ENCODE data around the gene SPRY2.
"Not testable (repeated sequence)": the region's sequence is repeated elsewhere in the genome, so short reads cannot be mapped to it uniquely, and the experiment has no call there.

Gene SPRY2

DNA sequence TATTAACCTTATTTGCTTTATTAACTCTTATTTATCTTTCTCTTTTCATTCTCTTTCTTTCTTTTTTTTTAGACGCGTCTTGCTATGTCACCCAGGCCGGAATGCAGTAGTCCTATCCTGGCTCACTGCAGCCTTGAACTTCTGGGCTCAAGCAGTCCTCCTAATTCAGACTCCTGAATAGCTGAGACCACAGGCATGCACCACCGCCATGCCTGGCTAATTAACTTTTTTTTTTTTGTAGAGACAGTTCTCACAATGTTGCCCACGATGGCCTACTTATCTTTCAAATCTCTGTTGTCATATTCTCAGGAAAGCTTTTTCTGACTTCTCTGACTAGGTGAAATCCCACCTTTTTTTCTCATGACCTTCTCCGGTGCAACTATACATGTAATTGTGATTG is 7.8 kb upstream of the SPRY2 start:
- no peak for DNase-seq (ENCODE audit: low read depth)

GRCh38 chr13:80348314-80348713 is 7.4 kb upstream of the SPRY2 start:
- no peak for DNase-seq (ENCODE audit: low read depth)

DNA sequence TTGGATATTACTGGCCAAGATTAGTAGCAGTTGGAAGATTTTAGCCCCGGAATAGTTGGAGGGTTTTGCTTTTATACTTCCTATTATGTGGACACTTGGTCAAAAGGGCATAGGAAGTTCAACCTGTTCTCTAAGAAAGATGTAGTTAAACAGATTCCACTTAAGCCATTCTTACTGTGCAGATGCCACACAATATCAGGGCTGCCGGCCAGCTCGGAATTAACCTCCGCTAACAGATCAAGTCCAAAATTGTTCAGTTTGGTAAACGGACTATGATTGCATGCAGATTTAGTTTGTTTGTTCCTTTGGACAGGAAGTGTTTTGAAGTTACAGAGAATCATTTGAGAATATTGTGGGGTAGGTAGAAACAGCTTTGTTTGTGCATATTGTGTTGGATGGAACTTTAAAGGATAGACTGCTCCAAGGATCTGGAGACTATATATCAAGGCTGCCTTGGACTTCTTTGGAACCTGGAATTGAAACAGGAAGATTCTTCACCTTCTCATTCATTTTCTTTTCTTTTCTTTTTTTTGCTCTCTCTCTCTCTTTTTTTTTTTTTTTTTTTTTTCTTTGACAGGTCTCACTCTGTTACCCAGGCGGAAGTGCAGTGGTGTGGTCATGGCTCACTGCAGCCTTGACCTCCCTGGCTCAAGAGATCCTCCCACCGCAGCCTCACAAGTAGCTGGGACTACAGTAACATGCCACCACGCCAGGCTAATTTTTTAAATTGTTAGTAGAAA is 5.0 kb upstream of the SPRY2 start:
- no peak for DNase-seq (ENCODE audit: low read depth)

DNA sequence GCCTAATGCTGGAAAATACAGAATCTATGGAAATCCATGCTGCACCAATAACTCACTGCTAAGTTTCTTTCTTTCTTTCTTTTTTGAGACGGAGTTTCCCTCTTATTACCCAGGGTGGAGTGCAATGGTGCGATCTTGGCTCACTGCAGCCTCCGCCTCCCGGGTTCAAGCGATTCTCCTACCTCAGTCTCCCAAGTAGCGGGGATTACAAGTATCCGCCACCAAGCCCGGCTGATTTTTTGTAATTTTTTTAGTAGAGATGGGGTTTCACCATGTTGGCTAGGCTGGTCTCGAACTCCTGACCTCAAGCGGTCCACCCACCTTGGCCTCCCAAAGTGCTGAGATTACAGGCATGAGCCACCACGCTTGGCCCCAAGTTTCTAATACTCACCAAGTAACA is 3.1 kb upstream of the SPRY2 start:
- not testable (repeated sequence) for DNase-seq (ENCODE audit: low read depth)

DNA sequence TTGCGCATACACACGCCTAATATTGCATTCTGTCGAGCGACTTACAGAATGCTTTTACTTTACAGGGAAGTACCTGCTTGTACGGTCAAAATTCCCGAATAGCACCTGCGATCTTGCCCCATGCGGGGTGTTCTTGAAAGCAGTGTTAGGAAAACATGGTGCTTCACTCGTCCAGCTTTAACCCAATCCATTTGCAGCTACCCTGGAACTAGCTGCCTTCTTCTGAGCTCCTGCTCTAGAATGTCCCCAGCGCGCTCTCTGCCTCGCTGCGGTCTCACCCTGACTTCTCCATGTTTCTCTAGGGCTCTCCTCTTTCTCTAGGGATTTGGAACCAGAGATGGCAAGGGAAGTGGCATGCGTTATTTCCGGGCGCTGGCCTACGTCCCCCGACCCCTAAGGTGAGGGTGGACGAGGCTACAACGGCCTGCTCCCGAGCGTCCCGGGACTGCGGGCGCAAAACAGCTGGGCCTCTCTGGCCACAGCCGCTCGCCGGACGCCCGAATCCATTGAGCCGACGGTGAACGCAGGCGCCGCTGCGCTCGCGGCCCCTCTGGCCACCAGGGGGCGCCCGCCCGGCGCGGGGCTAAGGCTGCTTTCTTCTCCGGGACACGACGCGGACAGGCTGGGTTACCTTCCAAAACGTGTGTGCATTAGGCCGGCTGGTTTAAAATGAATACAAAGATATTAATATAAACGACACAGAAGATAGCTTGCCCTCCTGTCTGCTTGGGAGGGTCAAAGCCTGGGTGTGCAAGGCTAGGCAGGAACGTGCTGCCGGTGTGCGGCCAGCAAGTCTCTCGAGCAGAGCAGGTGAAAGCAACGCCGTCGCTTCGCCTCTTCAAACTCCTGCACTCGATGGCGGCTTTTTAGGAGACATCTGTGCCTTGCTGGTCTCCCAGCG is 1.8 kb upstream of the SPRY2 start:
- DNase-seq (ENCODE audit: low read depth), result no peak

GRCh38 chr13:80341756-80342370 is 937 bp upstream of the SPRY2 start:
- no peak for DNase-seq (ENCODE audit: low read depth)

- no peak for DNase-seq (ENCODE audit: low read depth)
Measured at GRCh38 chr13:80340651-80341100, 250 bp downstream of the SPRY2 start.

GRCh38 chr13:80339912-80340650 is 845 bp downstream of the SPRY2 start:
- no peak for DNase-seq (ENCODE audit: low read depth)

GRCh38 chr13:80339563-80339911 is 1.4 kb downstream of the SPRY2 start:
- DNase-seq (ENCODE audit: low read depth), result no peak

DNA sequence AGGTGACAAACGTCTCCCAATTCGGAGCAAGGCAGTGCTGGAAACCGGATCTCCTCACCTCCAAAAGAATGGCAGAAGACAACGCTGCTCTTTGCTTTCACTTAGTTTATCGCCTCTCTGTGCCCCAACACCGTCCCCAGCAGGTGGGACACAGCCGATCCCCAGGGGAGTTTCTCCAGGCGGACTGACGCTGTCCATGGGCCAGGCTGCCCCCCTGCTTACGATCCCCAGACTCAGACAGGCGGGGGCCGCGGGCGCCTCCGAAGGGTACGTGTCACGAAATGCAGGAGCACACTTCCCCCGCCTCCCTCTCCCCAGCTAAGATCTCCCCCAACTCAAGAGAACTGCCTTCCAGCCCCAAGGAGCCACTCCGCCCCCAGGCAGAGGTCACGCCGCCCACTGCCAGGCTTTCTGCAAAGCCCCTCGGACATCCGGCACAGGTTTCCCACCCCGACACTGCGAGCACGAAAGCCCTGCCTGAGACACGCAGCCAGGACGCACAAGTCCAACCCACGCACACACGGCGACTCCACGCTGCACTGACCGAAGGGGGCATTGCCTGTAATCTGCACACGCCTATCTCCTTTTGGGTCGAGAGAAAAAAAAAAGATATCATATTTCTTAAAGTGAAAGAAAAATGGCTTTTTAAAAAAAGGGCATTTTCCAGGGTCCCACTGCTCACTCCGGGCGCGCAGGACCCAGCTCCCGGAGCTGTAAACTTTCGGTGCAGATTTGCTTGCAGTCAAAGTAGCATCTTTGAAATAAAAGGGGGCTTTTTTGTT is 2.0 kb downstream of the SPRY2 start:
- DNase-seq (ENCODE audit: low read depth), result no peak

DNA sequence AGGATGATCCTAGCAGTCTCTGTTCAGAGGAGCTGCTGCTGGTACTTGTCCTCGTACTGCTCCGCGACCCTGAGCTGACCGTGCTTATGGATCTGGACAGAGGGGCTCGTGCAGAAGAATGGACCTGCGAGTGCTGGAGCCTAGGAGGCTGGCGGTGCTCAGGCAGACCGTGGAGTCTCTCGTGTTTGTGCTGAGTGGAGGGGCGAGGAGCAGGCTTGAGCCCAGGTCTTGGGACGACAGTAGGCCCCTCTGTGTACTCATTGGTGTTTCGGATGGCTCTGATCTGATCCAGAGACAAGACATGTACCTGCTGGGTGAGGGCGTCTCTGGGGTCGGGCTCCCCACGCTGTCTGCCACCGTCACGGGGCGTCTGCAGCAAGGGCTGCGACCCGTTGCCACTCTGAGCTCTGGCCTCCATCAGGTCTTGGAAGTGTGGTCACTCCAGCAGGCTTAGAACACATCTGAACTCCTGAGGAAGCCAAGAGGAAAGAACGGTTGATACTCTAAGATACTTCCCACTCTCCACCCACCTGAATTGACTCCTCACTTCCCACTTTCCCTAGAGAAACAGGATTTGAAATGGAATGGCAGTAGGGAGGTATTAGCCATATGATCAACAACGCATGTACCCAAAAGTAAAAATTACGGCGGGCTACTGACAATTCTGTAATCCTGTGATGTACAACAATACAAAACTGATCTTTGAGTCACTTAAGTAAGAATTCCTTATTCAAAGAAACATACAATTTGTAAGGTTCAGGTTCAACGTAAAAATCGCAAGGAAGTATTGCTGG is 3.4 kb downstream of the SPRY2 start:
- no peak for DNase-seq (ENCODE audit: low read depth)

DNA sequence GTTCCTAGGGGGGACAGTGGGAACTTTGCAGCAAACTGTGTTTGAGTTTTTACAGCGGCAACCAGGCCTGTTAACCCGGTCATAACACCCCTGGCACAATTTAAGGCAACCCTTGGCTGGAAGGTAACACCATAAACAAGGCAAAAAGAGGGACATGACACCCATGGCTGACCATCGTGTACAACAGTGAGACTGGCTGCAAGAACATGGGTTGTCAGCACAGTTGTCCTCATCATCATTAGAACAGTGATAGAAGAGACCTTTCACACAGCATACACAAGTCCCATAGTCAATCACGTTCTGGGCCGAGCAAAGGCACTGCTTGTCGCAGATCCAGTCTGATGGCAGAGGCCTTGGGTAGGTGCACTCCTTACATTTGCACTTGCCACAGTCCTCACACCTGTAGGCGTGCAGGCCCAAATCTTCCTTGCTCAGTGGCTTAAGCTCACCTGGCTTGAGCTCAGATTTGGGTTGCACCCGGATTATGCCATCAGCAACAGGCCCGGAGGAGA is 4.1 kb downstream of the SPRY2 start:
- no peak for DNase-seq (ENCODE audit: low read depth)

- DNase-seq (ENCODE audit: low read depth), result no peak
Measured at GRCh38 chr13:80336370-80336769, 4.6 kb downstream of the SPRY2 start.

DNA sequence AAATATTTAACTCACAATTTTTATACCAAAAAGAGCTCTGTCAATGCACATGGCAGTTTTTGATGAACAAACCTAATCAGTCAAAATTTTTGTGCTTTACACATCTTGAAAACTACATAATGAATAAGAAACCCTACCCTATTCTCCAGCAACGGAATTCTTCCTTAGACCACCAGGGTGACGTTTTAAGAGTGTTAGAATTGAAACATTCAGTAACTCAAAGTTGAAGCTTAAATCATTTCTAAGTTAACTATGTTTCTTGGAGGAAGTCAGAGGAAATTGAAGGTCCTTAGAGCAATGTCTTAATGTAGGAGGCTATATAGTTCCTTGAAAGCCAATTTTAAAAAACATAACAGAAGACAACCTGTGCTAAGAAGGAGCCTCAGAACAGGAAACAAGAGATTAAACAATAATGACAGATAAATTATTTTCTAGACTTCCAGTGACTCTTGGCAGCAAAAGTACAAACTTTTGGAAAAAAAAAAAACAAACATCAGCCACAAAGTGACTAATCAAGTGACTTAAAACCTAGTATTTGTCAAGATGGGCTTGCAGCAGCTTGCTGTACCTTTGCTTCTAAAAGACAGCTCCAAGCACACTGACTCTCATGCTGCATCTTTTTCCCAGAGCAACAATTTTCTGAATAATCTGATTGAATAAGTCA is 6.2 kb downstream of the SPRY2 start:
- DNase-seq (ENCODE audit: low read depth), result no peak

GRCh38 chr13:80331984-80332383 is 8.9 kb downstream of the SPRY2 start:
- no peak for DNase-seq (ENCODE audit: low read depth)

GRCh38 chr13:80329250-80329649 is 11.7 kb downstream of the SPRY2 start:
- DNase-seq (ENCODE audit: low read depth), result no peak

- DNase-seq (ENCODE audit: low read depth), result no peak
Measured at GRCh38 chr13:80319004-80319403, 21.9 kb downstream of the SPRY2 start.

DNA sequence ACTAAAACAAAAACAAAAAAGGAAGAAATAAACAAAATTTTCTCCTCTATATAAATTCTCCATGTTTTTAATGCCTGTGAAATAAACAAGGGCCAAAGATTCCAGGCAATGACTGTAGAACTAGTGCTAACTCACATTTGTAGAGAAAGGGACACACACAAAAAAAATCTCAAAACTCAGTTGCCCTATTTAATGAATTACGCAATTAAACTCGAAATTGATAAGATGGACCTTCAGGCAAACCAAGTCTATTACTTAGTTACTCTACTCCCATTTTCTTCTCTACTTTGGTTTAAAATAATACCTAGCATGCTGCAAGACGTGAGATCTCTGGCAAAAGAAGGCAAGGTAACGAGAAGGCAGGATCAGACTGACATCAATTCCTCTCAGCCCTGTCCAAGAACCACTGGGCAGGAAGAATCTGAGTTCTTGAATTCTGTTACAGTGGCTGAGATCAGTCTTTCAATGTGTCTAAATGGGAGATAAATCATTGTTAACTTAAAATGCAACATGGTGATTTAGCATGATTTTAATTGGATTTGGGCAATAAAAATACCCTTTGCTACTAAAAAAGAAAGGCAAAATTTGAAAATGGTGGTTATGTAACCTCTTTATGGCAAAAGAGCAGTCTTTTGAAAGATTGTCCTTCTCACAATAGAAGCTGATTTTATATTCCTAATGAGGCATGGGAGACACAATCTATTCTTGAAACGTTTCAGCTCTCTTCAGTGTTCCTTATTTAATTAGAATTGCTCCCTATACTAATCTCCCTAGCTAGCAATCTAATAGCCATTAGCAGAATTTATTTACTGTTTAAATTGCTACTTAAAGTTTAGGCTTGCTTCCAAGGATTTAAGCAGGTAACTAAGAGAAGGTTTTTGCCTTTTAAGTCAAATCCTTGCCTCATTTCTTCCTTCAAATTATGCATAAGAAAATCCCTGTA is 25.9 kb downstream of the SPRY2 start:
- no peak for DNase-seq (ENCODE audit: low read depth)

All from T-helper 22 cell (primary cell).